OCI-LY7 (cell line): ENCODE measurements around the gene IRF3. TPM values are rescaled to one million over a fixed set of nuclear protein-coding genes. Genes with fewer than 3 reads are reported as not detected.
A peak's percentile ranks its signal among the peaks of the same experiment; 100 is the strongest.

Experiments used
- BruUV-seq: library from RNA; stranded (reverse); fragments of 400-500 nt; replicated peaks from 2 replicates; lab custom pipeline; 2021; lab: Mats Ljungman, UMichigan
- CTCF ChIA-PET: fragments of 300-600 bp; sonication (Branson Sonifier 250); formaldehyde crosslinking; loops from one replicate; lab custom pipeline; 2022; ENCODE audit warnings: antibody characterized with exemption; ENCODE audit not compliant: unreplicated experiment; lab: Charles Lee
- POLR2A ChIA-PET: fragments of 300-600 bp; sonication (Branson Sonifier 250); formaldehyde crosslinking; loops from one replicate; lab custom pipeline; 2022; ENCODE audit warnings: antibody characterized with exemption; lab: Charles Lee
- DNase-seq: peaks from one replicate; pipeline ENCODE4 v3.0.0-alpha.2; 2015; ENCODE audit warnings: low spot score
- H2AFZ ChIP-seq: fragments of 200-600 bp; sonication (generic), shearing (Covaris generic); 2 replicates; pipeline ENCODE4 v1.6.1; 2014; ENCODE audit warnings: mild to moderate bottlenecking, antibody characterized with exemption, low read length, moderate library complexity
- H3K27ac ChIP-seq: fragments of 200-600 bp; sonication (generic); 2 replicates; pipeline ENCODE4 v1.5.1; 2014; ENCODE audit warnings: mixed run types, low read depth, mild to moderate bottlenecking, moderate library complexity, low read length, inconsistent platforms; ENCODE audit not compliant: poor library complexity, severe bottlenecking
- H3K36me3 ChIP-seq: fragments of 200-600 bp; sonication (generic); 2 replicates; pipeline ENCODE4 v1.6.1; 2014; ENCODE audit warnings: mild to moderate bottlenecking, antibody characterized with exemption, low read length, moderate library complexity, mixed read lengths; ENCODE audit not compliant: insufficient read depth
- H3K4me1 ChIP-seq: fragments of 200-600 bp; sonication (generic); 2 replicates; pipeline ENCODE4 v1.5.1; 2014; ENCODE audit warnings: mild to moderate bottlenecking, low read length; ENCODE audit not compliant: insufficient read depth, poor library complexity, severe bottlenecking
- H3K4me2 ChIP-seq: fragments of 200-600 bp; sonication (generic); 2 replicates; pipeline ENCODE4 v1.6.1; 2014; ENCODE audit warnings: mild to moderate bottlenecking, low read length
- H3K4me3 ChIP-seq: fragments of 200-600 bp; sonication (generic); 2 replicates; pipeline ENCODE4 v1.5.1; 2014; ENCODE audit warnings: mild to moderate bottlenecking, low read depth, low read length; ENCODE audit not compliant: poor library complexity, severe bottlenecking
- H3K79me2 ChIP-seq: fragments of 200-600 bp; sonication (generic); 2 replicates; pipeline ENCODE4 v1.6.1; 2016; ENCODE audit warnings: low read depth, mild to moderate bottlenecking, low read length, moderate library complexity, mixed read lengths; ENCODE audit not compliant: insufficient read depth
- H3K9me2 ChIP-seq: fragments of 200-600 bp; sonication (generic); 2 replicates; pipeline ENCODE4 v1.6.1; 2016; ENCODE audit warnings: mild to moderate bottlenecking, low read length, mixed read lengths; ENCODE audit not compliant: insufficient read depth
- H3K9me3 ChIP-seq: fragments of 200-600 bp; sonication (generic); 2 replicates; pipeline ENCODE4 v1.6.1; 2014; ENCODE audit warnings: mild to moderate bottlenecking, mixed run types, low read length, mixed read lengths
- H4K20me1 ChIP-seq: fragments of 200-600 bp; sonication (generic); 2 replicates; pipeline ENCODE4 v1.6.1; 2014; ENCODE audit warnings: mild to moderate bottlenecking, antibody characterized with exemption, low read length, moderate library complexity, mixed read lengths; ENCODE audit not compliant: insufficient read depth
- EZH2phosphoT487 ChIP-seq: fragments of 200-600 bp; sonication (generic); IDR thresholded peaks from 2 replicates; pipeline ENCODE4 v1.6.1; 2018; ENCODE audit warnings: low read depth, borderline replicate concordance, mild to moderate bottlenecking, mixed run types, antibody characterized with exemption, low read length, moderate library complexity, mixed read lengths
- intact Hi-C: fragments of 100-400 bp; cut with micrococcal nuclease; formaldehyde crosslinking; loops from one replicate; pipeline ENCODE4 v1.10.0; 2022; ENCODE audit not compliant: unreplicated experiment
- total RNA-seq, 2 experiments: library from RNA; depleted of rRNA in 1 of 2; stranded (reverse); fragments of >200 nt in 1 of 2; shearing (Covaris generic) in 1 of 2; gene quantifications; 2 replicates each; pipeline ENCODE4 v1.2.3, GENCODE V29; 2014 to 2022
- TF ChIP-seq, protein P1 (sequence below): fragments of 200-600 bp; sonication (generic); conservative IDR thresholded peaks from 2 replicates; pipeline ENCODE4 v1.5.1; 2014; ENCODE audit warnings: mild to moderate bottlenecking, antibody characterized with exemption, low read length, moderate library complexity, mixed read lengths

The IRF3 gene
- total RNA-seq, 2 experiments from 2014 or later: 96.6 to 116 TPM

GRCh38 chr19:49666120-49666444 lies 425 bp upstream of the IRF3 start:
- no peaks in the 10 kb centered on the region for H4K20me1 ChIP-seq
- H3K36me3 ChIP-seq: peaks cover 41% of the 10 kb centered on the region
- 0 out of 2 replicates have a peak overlapping the region, but pooled peaks have one; percentile 25 for H2AFZ ChIP-seq
- peak overlapping the region; percentile 90 for H3K4me3 ChIP-seq
- peak overlapping the region; percentile 98 for H3K4me2 ChIP-seq
- intact Hi-C loops: no loop called here
- H3K27ac ChIP-seq: peak overlapping the region; percentile 89
- TSS peak; percentile 51 for BruUV-seq
- no peaks in the 10 kb centered on the region for H3K9me2 ChIP-seq
- DNase-seq: no peak
- POLR2A ChIA-PET: interaction anchor here (0.6 to 2.2 kb wide), 3 partner anchors 9 to 500 kb away, joined by 4 to 8 read pairs (median 4); partner anchors contain the start of gene SCAF1
- TF ChIP-seq, protein P1, sequence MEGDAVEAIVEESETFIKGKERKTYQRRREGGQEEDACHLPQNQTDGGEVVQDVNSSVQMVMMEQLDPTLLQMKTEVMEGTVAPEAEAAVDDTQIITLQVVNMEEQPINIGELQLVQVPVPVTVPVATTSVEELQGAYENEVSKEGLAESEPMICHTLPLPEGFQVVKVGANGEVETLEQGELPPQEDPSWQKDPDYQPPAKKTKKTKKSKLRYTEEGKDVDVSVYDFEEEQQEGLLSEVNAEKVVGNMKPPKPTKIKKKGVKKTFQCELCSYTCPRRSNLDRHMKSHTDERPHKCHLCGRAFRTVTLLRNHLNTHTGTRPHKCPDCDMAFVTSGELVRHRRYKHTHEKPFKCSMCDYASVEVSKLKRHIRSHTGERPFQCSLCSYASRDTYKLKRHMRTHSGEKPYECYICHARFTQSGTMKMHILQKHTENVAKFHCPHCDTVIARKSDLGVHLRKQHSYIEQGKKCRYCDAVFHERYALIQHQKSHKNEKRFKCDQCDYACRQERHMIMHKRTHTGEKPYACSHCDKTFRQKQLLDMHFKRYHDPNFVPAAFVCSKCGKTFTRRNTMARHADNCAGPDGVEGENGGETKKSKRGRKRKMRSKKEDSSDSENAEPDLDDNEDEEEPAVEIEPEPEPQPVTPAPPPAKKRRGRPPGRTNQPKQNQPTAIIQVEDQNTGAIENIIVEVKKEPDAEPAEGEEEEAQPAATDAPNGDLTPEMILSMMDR: no peak
- TF ChIP-seq EZH2phosphoT487: no peak
- CTCF ChIA-PET: no interaction called here
- H3K4me1 ChIP-seq: peaks cover 17% of the 10 kb centered on the region
- peaks cover 34% of the 10 kb centered on the region for H3K79me2 ChIP-seq
- no peaks in the 10 kb centered on the region for H3K9me3 ChIP-seq

GRCh38 chr19:49665036-49665350 lies 664 bp downstream of the IRF3 start:
- H3K27ac ChIP-seq: peak overlapping the region; percentile 89
- H3K4me1 ChIP-seq: peaks cover 17% of the 10 kb centered on the region
- no peaks in the 10 kb centered on the region for H3K9me2 ChIP-seq
- BruUV-seq: no TSS peak
- peak overlapping the region; percentile 60; the same call in 1 of the 2 replicates for H2AFZ ChIP-seq
- DNase-seq: no peak
- H3K4me2 ChIP-seq: peak overlapping the region; percentile 87
- H3K36me3 ChIP-seq: peaks cover 44% of the 10 kb centered on the region
- peak overlapping the region; percentile 90 for H3K4me3 ChIP-seq
- TF ChIP-seq, protein P1: no peak
- no peak for TF ChIP-seq EZH2phosphoT487
- H3K9me3 ChIP-seq: no peaks in the 10 kb centered on the region
- POLR2A ChIA-PET: interaction anchor here (0.6 to 2.2 kb wide), 5 partner anchors 10 to 76 kb away, joined by 3 to 8 read pairs (median 4); partner anchors contain the start of genes RRAS and SCAF1
- intact Hi-C loops: no loop called here
- CTCF ChIA-PET: no interaction called here
- H4K20me1 ChIP-seq: no peaks in the 10 kb centered on the region
- H3K79me2 ChIP-seq: peaks cover 34% of the 10 kb centered on the region

- peak overlapping the region; percentile 87 for H3K4me2 ChIP-seq
- peaks cover 34% of the 10 kb centered on the region for H3K79me2 ChIP-seq
- no peaks in the 10 kb centered on the region for H3K9me2 ChIP-seq
- peaks cover 43% of the 10 kb centered on the region for H3K36me3 ChIP-seq
- peak; percentile 80 for DNase-seq
- H4K20me1 ChIP-seq: no peaks in the 10 kb centered on the region
- BruUV-seq: no TSS peak
- no peaks in the 10 kb centered on the region for H3K9me3 ChIP-seq
- intact Hi-C loops: no loop called here
- peaks cover 17% of the 10 kb centered on the region for H3K4me1 ChIP-seq
- H3K27ac ChIP-seq: peak overlapping the region; percentile 89
- ChIA-PET CTCF (no interaction called here), POLR2A (interaction anchor here (0.6 to 2.2 kb wide), 3 partner anchors 11 to 75 kb away, joined by 3 to 8 read pairs (median 4); partner anchors contain the start of gene RRAS)
- H2AFZ ChIP-seq: no peak overlapping the region
- no peak for TF ChIP-seq EZH2phosphoT487
- TF ChIP-seq, protein P1: no peak
- H3K4me3 ChIP-seq: peak overlapping the region; percentile 90
Observed at GRCh38 chr19:49664171-49665035, 1.3 kb downstream of the IRF3 start.
